Caco-2 (cell line): Measurements from ENCODE around the gene ABHD17C. TPM values are rescaled to one million over a fixed set of nuclear protein-coding genes. Genes with fewer than 3 reads are reported as not detected.

Experiments used
- BruUV-seq: library from RNA; stranded (reverse); fragments of 400-500 nt; replicated peaks from 2 replicates; lab custom pipeline; 2021; lab: Mats Ljungman, UMichigan
- CTCF ChIA-PET: fragments of 300-600 bp; sonication (Branson Sonifier 250); formaldehyde crosslinking; loops from one replicate; lab custom pipeline; 2022; ENCODE audit warnings: antibody characterized with exemption; lab: Charles Lee
- POLR2A ChIA-PET: fragments of 300-600 bp; sonication (Branson Sonifier 250); formaldehyde crosslinking; loops from one replicate; lab custom pipeline; 2022; ENCODE audit warnings: antibody characterized with exemption; lab: Charles Lee
- DNase-seq, 2 experiments: peaks; one replicate each; pipeline versions ENCODE4 v3.0.0 to v3.0.0-alpha.2; 2020 to 2022
- H3K27me3 ChIP-seq: replicated peaks from 2 replicates; pipeline ENCODE4 v1.6.0; 2011; ENCODE audit warnings: low read length; ENCODE audit not compliant: control insufficient read depth, insufficient read depth
- H3K36me3 ChIP-seq: 2 replicates; pipeline ENCODE4 v1.5.1; 2011; ENCODE audit warnings: low read length; ENCODE audit not compliant: control insufficient read depth, insufficient read depth
- H3K4me1 ChIP-seq: fragments of 250-450 bp; sonication (Bioruptor Pico); 2 replicates; pipeline ENCODE4 v1.5.1; 2020; ENCODE audit warnings: mild to moderate bottlenecking
- H3K4me3 ChIP-seq: 2 replicates; pipeline ENCODE4 v1.5.1; 2011; ENCODE audit warnings: low read depth, mild to moderate bottlenecking, control low read depth, low read length
- H3K9me3 ChIP-seq: fragments of 250-450 bp; sonication (Bioruptor Pico); 2 replicates; pipeline ENCODE4 v1.5.1; 2020; ENCODE audit warnings: mild to moderate bottlenecking, moderate library complexity
- H3K27ac Mint-ChIP-seq: one replicate; pipeline ENCODE4 v1.8.0; 2022; ENCODE audit warnings: mixed read lengths; ENCODE audit not compliant: unreplicated experiment
- H3K27me3 Mint-ChIP-seq: one replicate; pipeline ENCODE4 v1.8.0; 2022; ENCODE audit warnings: mixed read lengths; ENCODE audit not compliant: insufficient read depth, unreplicated experiment
- H3K36me3 Mint-ChIP-seq: one replicate; pipeline ENCODE4 v1.8.0; 2022; ENCODE audit warnings: mild to moderate bottlenecking, mixed read lengths; ENCODE audit not compliant: insufficient read depth, unreplicated experiment
- H3K4me1 Mint-ChIP-seq: one replicate; pipeline ENCODE4 v1.8.0; 2022; ENCODE audit warnings: low read depth, mixed read lengths; ENCODE audit not compliant: unreplicated experiment
- H3K4me3 Mint-ChIP-seq: one replicate; pipeline ENCODE4 v1.8.0; 2022; ENCODE audit warnings: mild to moderate bottlenecking, moderate library complexity, mixed read lengths; ENCODE audit not compliant: unreplicated experiment
- H3K9me3 Mint-ChIP-seq: one replicate; pipeline ENCODE4 v1.8.0; 2022; ENCODE audit warnings: mixed read lengths; ENCODE audit not compliant: unreplicated experiment
- intact Hi-C: fragments of 100-400 bp; cut with micrococcal nuclease; formaldehyde crosslinking; loops from one replicate; pipeline ENCODE4 v1.10.0; 2022; ENCODE audit not compliant: unreplicated experiment
- total RNA-seq: library from RNA; stranded (reverse); gene quantifications from 2 replicates; pipeline ENCODE4 v1.2.3, GENCODE V29; 2022
- TF ChIP-seq, protein P1 (sequence below), 2 experiments: fragments of 200-600 bp in 1 of 2; IDR thresholded peaks; 1 replicate in 1 of 2; 2 replicates in 1 of 2; pipeline versions ENCODE4 v1.5.1 to v1.8.0; 2011 to 2022; ENCODE audit warnings: antibody characterized with exemption in 1 of 2, control low read depth in 1 of 2, inconsistent platforms in 1 of 2, low read depth in 1 of 2, low read length in 1 of 2, mild to moderate bottlenecking in 1 of 2, moderate library complexity in 1 of 2; ENCODE audit not compliant: insufficient read depth in 1 of 2, severe bottlenecking in 1 of 2, unreplicated experiment in 1 of 2

ABHD17C gene
- total RNA-seq, 1 experiment from 2014 or later = 25.0 TPM

DNA sequence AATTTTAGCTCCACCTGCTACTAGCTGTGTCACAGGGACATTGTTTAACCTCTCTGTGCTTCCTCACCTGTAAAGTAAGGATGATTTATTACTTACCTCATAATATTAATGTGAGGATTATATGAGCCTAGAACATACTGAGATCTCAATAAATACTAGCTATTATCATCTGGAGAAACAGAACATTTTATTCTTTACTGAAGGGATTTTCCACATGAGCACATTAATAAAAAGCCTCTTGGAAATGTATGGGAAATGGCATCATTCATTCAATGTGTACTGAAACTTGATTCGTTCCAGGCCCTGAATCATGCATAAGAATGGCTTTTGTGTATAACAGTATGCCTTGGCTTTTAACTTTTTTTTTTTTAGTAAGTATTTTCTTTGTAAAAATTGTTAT lies 73.0 kb downstream of the ABHD17C start:
- POLR2A ChIA-PET = no interaction called here
- CTCF ChIA-PET = no interaction called here
- H3K9me3 ChIP-seq = no peaks in the 10 kb centered on the region
- Mint-ChIP-seq H3K27ac (no peak overlapping the region), H3K4me1 (peaks cover 6% of the 10 kb centered on the region), H3K36me3 (no peaks in the 10 kb centered on the region), H3K4me3 (no peak overlapping the region), H3K27me3 (no peaks in the 10 kb centered on the region), H3K9me3 (no peaks in the 10 kb centered on the region)
- intact Hi-C loops = no loop called here
- no peaks in the 10 kb centered on the region for H3K4me1 ChIP-seq
- BruUV-seq = no TSS peak
- DNase-seq = no peak
- TF ChIP-seq, protein P1, sequence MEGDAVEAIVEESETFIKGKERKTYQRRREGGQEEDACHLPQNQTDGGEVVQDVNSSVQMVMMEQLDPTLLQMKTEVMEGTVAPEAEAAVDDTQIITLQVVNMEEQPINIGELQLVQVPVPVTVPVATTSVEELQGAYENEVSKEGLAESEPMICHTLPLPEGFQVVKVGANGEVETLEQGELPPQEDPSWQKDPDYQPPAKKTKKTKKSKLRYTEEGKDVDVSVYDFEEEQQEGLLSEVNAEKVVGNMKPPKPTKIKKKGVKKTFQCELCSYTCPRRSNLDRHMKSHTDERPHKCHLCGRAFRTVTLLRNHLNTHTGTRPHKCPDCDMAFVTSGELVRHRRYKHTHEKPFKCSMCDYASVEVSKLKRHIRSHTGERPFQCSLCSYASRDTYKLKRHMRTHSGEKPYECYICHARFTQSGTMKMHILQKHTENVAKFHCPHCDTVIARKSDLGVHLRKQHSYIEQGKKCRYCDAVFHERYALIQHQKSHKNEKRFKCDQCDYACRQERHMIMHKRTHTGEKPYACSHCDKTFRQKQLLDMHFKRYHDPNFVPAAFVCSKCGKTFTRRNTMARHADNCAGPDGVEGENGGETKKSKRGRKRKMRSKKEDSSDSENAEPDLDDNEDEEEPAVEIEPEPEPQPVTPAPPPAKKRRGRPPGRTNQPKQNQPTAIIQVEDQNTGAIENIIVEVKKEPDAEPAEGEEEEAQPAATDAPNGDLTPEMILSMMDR (IDR thresholded peaks at IDR 0.05; ENCODE audit: insufficient read depth in 1 of 2, low read depth in 1 of 2, low read length in 1 of 2, severe bottlenecking in 1 of 2, unreplicated experiment in 1 of 2) = no peak
- no peaks in the 10 kb centered on the region for H3K27me3 ChIP-seq
- no peaks in the 10 kb centered on the region for H3K36me3 ChIP-seq
- H3K4me3 ChIP-seq = no peak overlapping the region

DNA sequence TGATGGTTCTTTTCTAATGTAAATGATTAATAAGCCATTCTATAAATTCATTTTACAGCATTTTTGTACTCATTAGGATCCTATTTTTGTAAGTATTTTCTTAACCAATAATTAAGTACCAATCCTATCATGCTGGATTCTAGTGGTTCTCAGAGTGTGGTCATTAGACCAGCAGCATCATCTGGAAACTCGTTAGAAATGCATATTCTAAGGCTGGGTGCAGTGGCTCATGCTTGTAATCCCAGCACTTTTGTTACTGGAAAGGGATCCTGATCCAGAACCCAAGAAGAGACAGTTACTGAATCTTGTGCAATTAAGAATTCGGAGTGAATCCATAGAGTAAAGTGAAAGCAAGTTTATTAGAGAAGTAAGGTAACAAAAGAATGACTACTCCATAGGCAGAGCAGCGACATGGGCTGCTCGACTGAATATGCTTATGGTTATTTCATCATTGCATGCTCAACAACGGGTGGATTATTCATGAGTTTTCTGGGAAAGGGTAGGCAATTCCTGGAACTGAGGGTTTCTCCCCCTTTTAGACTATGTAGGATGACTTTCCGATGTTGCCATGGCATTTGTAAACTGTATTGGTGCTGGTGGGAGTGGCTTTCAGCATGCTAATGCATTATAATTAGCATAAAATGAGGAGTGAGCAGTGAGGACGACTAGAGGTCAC lies 74.2 kb downstream of the ABHD17C start:
- no peak overlapping the region for H3K4me3 ChIP-seq
- Mint-ChIP-seq H3K4me3 (no peak overlapping the region), H3K36me3 (no peaks in the 10 kb centered on the region), H3K9me3 (no peaks in the 10 kb centered on the region), H3K27me3 (no peaks in the 10 kb centered on the region), H3K4me1 (no peaks in the 10 kb centered on the region), H3K27ac (no peak overlapping the region)
- no peaks in the 10 kb centered on the region for H3K27me3 ChIP-seq
- DNase-seq = no peak
- H3K4me1 ChIP-seq = no peaks in the 10 kb centered on the region
- H3K36me3 ChIP-seq = no peaks in the 10 kb centered on the region
- CTCF ChIA-PET = no interaction called here
- H3K9me3 ChIP-seq = no peaks in the 10 kb centered on the region
- TF ChIP-seq, protein P1 (IDR thresholded peaks at IDR 0.05; ENCODE audit: insufficient read depth in 1 of 2, low read depth in 1 of 2, low read length in 1 of 2, severe bottlenecking in 1 of 2, unreplicated experiment in 1 of 2) = no peak
- POLR2A ChIA-PET = no interaction called here
- BruUV-seq = no TSS peak
- intact Hi-C loops = no loop called here

DNA sequence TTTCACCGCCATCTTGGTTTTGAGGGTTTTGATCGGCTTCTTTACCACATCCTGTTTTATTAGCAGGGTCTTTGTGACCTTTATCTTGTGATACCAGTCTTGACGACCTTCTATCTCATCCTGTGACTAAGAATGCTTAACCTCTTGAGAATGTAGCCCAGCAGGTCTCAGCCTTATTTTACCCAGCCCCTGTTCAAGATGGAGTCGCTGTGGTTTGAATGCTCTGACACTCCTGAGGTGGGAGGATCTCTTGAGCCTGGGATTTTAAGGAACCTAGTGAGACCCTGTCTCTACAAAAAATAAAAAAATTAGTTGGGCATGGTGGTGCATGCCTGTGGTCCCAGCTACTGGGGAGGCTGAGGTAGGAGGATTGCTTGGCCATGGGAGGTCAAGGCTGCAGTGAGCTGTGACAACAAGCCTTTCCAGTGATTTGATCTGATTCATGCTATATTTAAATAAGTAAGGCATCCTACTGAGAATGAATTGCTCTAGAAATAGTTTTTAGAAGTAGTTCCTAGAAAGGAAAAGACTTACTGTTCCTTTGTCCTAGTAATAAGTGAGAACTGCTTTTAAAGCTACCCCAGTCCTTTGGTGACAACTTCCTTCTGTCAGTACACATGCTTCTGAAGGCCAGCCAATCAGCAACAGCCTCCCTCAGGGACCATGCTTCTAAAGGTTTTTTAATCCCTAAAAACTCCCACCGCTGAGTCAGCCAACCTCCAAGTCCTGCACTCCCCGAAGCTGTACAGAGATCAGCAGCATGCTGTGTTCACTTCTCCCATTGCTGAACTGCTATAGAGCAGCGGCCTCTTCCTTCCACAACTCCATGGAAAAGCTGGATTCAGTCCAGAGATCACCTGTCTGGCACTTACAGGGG lies 75.0 kb downstream of the ABHD17C start:
- H3K4me1 Mint-ChIP-seq = no peaks in the 10 kb centered on the region
- Histone ChIP-seq H3K4me1 (no peaks in the 10 kb centered on the region), H3K4me3 (no peak overlapping the region), H3K9me3 (no peaks in the 10 kb centered on the region), H3K27me3 (no peaks in the 10 kb centered on the region), H3K36me3 (no peaks in the 10 kb centered on the region)
- no peak overlapping the region for H3K4me3 Mint-ChIP-seq
- no peaks in the 10 kb centered on the region for H3K36me3 Mint-ChIP-seq
- BruUV-seq = no TSS peak
- H3K27ac Mint-ChIP-seq = no peak overlapping the region
- intact Hi-C loops = no loop called here
- TF ChIP-seq, protein P1 (IDR thresholded peaks at IDR 0.05; ENCODE audit: insufficient read depth in 1 of 2, low read depth in 1 of 2, low read length in 1 of 2, severe bottlenecking in 1 of 2, unreplicated experiment in 1 of 2) = no peak
- DNase-seq = no peak
- no peaks in the 10 kb centered on the region for H3K9me3 Mint-ChIP-seq
- POLR2A ChIA-PET = no interaction called here
- CTCF ChIA-PET = no interaction called here
- no peaks in the 10 kb centered on the region for H3K27me3 Mint-ChIP-seq
